SK-MEL-5 (cell line): Measurements from ENCODE around the gene OR8D1. TPM values are rescaled to one million over a fixed set of nuclear protein-coding genes. Genes with fewer than 3 reads are reported as not detected.
A peak's percentile ranks its signal among the peaks of the same experiment; 100 is the strongest.
"Not testable (repeated sequence)": the region's sequence is repeated elsewhere in the genome, so short reads cannot be mapped to it uniquely, and the experiment has no call there.

ENCODE experiments used
- DNase-seq: peaks from one replicate; pipeline ENCODE4 v3.0.0-alpha.2; 2016; ENCODE audit warnings: low read depth, low spot score
- in situ Hi-C: cut with HindIII; loops from 2 replicates; pipeline ENCODE4 v1.10.0; 2016; ENCODE audit warnings: low sequenced_read_pairs, high pct_unique_total_duplicates, low pct_unique_long_range_greater_than_20kb
- total RNA-seq: library from RNA; depleted of rRNA; stranded (reverse); fragments of >200 nt; shearing (Covaris generic); gene quantifications from 2 replicates; pipeline ENCODE4 v1.2.3, GENCODE V29; 2014; rRNA removed

Gene OR8D1
- total RNA-seq, 1 experiment from 2014 or later, result not detected

- in situ Hi-C loops, result no loop called here
- no peak for DNase-seq
Observed at GRCh38 chr11:124302347-124303125, 11.2 kb downstream of the OR8D1 start.

DNA sequence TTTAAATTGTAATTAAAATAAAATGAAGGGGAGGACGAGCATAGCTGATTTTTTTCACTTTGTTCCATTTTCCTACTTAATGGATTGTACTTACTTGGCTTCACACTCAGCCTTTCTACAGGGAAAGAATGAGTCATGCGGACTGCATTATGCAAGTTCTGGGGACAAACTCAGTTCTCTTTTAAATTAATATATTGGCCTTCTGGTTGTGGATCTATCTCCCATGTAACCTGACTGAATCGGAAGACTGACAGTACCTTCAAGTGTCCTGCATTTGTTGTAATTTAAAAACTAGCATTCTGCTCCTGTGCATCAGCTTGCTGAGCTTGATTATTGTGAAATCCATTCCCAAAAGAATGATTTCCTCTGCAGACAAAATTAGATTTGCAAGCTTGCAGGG lies 12.2 kb downstream of the OR8D1 start:
- no peak for DNase-seq
- in situ Hi-C loops, result no loop called here

DNA sequence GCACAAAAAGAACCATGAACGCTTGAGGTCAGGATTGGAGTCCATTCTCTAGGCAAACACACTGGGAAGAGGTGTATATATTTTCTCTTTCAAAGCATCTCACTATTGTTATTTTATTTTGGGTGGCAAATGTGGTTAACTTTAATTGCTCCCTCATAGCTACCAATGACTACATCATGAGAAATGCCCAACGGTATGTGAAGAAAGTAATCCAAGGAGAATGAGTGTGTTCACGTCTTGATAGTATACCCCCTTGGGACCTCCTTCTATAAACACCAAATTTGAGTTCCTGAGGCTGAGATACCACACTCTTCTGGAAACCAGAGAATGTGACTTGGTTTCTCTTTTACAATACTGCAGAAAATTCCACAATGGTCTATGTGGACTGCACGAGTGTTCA lies 15.8 kb downstream of the OR8D1 start:
- no peak for DNase-seq
- in situ Hi-C loops, result no loop called here

DNA sequence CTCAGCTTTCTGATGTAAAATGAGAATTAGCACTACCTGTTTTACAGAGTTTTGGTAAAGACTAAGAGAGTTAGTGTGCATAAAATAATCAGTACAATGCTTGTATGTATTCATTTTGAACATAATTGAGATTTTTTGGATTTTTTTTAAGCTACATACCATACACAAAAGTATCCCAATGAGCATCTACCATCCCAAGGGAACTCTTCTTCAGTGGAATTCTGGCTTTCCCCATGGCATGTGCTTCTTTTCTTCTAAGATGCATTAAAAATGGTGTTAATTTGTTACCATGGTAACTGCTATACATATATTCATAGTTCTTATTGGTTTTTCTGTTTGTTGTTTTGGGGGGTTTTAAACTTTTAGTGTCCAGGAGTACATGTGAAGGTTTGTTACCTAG lies 17.7 kb downstream of the OR8D1 start:
- in situ Hi-C loops, result no loop called here

DNA sequence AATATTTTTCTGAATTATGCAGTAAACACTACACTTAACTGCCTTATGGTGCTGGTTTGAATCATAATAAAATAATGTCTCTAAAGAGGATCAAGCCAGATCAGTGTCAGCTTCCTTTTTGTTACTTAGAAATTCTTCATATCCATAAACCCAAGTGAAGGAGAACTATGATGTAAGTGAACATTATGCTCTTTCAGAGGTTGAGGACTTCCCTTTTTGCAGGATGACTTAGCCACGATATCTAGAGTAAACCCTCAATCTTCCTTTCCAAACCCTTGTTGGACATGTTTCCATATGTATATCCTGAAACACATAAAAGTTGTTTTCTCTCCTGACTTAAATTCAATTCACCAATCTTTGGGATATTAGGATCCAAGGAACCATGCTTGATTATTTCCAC lies 19.1 kb downstream of the OR8D1 start:
- DNase-seq, result no peak
- in situ Hi-C loops, result no loop called here

More for the DNA sequence above, 17.7 kb downstream of the OR8D1 start:
- no peak for DNase-seq

DNA sequence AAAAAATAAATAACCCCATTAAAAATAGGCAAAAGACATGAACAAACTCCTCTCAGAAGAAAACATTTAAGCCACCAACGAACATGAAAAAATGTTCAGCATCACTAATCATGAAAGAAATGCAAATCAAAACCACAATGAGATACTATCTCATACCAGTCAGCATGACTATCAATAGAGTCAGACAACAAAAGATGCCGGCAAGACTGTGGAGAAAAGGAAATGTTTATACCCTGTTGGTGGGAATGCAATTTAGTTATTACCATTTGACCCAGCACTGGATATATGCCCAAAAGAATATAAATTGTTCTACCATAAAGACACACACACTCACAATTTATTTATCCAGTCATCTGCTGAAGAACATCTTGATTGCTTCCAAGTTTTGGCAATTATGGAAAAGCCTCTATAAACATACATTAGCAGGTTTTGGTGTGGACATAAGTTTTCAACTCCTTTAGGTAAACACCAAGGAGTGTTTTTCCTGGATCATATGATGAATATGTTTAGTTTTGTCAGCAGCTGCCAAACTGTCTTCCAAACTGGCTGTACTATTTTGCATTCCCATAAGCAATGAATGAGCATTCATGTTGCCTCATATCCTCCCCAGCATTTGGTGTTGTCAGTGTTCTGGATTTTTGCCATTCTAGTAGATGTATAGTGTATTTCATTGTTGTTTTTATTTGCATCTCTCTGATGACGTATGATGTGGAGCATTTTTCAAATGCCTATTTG lies 28.0 kb downstream of the OR8D1 start:
- peak; percentile 35 for DNase-seq
- in situ Hi-C loops, result no loop called here

GRCh38 chr11:124278261-124278660 lies 35.5 kb downstream of the OR8D1 start:
- DNase-seq, result no peak
- in situ Hi-C loops, result no loop called here

- in situ Hi-C loops, result no loop called here
- DNase-seq, result peak; percentile 29
Observed at GRCh38 chr11:124277804-124278203, 35.9 kb downstream of the OR8D1 start.

DNA sequence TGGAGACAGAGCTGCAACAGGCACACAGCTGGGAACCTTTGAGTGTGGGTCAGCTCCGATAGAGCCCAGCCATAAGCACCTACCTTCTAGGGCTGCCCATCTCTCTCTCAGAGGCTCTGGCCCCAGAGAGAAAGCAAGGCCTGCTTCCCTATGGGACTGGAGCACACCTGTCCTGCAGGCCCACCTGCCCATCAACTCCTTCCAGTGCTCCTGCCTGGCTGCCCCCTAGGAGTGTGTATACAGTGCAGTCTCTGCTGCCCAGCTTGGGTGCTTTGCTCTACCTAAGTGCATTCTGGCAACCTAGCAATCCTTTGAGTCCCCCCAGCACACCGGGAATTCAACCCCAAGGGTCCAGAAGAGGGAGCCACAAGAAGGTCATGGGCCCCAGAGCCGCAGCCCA lies 36.5 kb downstream of the OR8D1 start:
- in situ Hi-C loops, result no loop called here
- no peak for DNase-seq

GRCh38 chr11:124276081-124276480 lies 37.7 kb downstream of the OR8D1 start:
- peak; percentile 58 for DNase-seq
- in situ Hi-C loops, result no loop called here

DNA sequence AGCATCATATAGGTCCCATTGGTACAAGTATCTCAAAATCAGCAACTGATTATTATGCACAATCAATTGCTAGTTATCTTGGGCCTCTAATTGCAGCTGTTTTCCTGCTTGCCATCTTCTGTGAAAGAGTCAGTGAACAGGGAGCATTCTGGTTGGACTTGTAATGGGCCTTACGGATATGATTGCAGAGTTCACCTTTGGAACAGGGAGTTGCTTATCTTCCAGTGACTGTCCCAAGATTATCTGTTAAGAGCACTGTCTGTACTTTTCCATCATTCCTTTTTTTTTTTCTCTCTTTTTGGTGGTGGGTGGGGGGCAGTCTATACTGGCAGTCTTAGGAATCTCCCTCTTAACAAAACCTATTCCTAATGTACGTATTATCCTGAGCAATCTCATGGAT lies 39.7 kb downstream of the OR8D1 start:
- DNase-seq, result no peak
- in situ Hi-C loops, result no loop called here

- in situ Hi-C loops, DNase-seq: not testable (repeated sequence)
Observed at GRCh38 chr11:124270886-124271285, 42.9 kb downstream of the OR8D1 start.

GRCh38 chr11:124265041-124265440 lies 48.7 kb downstream of the OR8D1 start:
- DNase-seq, in situ Hi-C loops: not testable (repeated sequence)

DNA sequence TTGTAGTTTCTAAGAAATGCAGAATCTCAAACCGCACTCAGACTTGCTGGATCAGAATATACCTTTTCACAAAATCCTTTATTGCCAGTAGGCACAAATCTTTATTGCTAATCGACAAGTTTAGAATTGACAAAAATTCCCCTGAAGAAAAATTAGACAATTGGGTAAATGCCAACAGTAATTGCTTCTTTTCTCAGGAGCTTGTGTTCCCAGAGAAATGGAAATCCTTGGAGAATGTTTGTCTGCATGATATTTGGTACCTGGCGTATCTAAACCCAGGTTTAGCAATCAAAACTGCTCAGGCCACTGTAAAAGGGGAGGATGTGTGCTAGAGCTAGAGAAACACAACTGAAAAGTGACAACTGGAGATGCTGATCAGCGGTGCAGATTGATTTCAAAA lies 57.7 kb downstream of the OR8D1 start, which contains the start of gene OR8G5:
OR8G5 (plus strand) TSS at position 301 of the 400 bp plus-strand sequence. CDS start 8,556 bp downstream, outside the sequence.
- in situ Hi-C loops, result no loop called here

More for the DNA sequence above, 57.7 kb downstream of the OR8D1 start, which contains the start of gene OR8G5:
- no peak for DNase-seq

Other genes starting within 250 kb of the OR8D1 start
- 5.2 and 6.6 TPM in 2 replicates for gene VWA5A, start 198.5 kb downstream of the OR8D1 start, total RNA-seq
- not detected in 2 replicates for gene OR10D3, start 130.6 kb downstream of the OR8D1 start, total RNA-seq
- not detected in 2 replicates for gene OR8G1, start 72.9 kb downstream of the OR8D1 start, total RNA-seq
- not detected in 2 replicates for gene OR8G5, start 57.6 kb downstream of the OR8D1 start, total RNA-seq
- gene OR8D2, start 6.2 kb upstream of the OR8D1 start, total RNA-seq, result not detected in 2 replicates
- not detected in 2 replicates for gene OR8B2, start 70.5 kb upstream of the OR8D1 start, total RNA-seq
- gene OR8B3, start 85.1 kb upstream of the OR8D1 start, total RNA-seq, result not detected in 2 replicates
- not detected in 2 replicates for gene OR8B4, start 110.9 kb upstream of the OR8D1 start, total RNA-seq
- gene OR8B8, start 131.7 kb upstream of the OR8D1 start, total RNA-seq, result not detected in 2 replicates
- not detected in 2 replicates for gene OR8B12, start 229.7 kb upstream of the OR8D1 start, total RNA-seq